Mesothelial cell of epicardium (in vitro differentiated cells): ENCODE data around the gene AFF3. TPM values are rescaled to one million over a fixed set of nuclear protein-coding genes. Genes with fewer than 3 reads are reported as not detected.

Source experiments
- DNase-seq, 2 experiments: peaks; one replicate each; pipeline ENCODE4 v3.0.0; 2021; ENCODE audit warnings: low spot score in 2 of 2; ENCODE audit not compliant: unreplicated experiment in 2 of 2
- H3K27ac Mint-ChIP-seq: 2 replicates; pipeline ENCODE4 v1.8.0; 2021; ENCODE audit warnings: mixed read lengths
- H3K27me3 Mint-ChIP-seq: 2 replicates; pipeline ENCODE4 v1.8.0; 2021; ENCODE audit warnings: low read depth, mixed read lengths
- H3K36me3 Mint-ChIP-seq: 2 replicates; pipeline ENCODE4 v1.8.0; 2021; ENCODE audit warnings: mixed read lengths
- H3K4me1 Mint-ChIP-seq: 2 replicates; pipeline ENCODE4 v1.8.0; 2021; ENCODE audit warnings: mixed read lengths
- H3K4me3 Mint-ChIP-seq: 2 replicates; pipeline ENCODE4 v1.8.0; 2021; ENCODE audit warnings: mild to moderate bottlenecking, moderate library complexity, mixed read lengths
- H3K9me3 Mint-ChIP-seq: 2 replicates; pipeline ENCODE4 v1.8.0; 2021; ENCODE audit warnings: mixed read lengths
- CTCF ChIP-seq: fragments of 200-600 bp; sonication (generic); IDR thresholded peaks from one replicate; pipeline ENCODE4 v1.5.0; 2021; ENCODE audit warnings: antibody characterized with exemption; ENCODE audit not compliant: unreplicated experiment
- total RNA-seq: library from RNA; stranded (reverse); gene quantifications from 3 replicates; pipeline ENCODE4 v1.2.1, GENCODE V29; 2021

AFF3 gene
- total RNA-seq, 1 donor from 2014 or later, result 14.4 TPM

GRCh38 chr2:99925960-99926359 is 216.4 kb downstream of the AFF3 start:
- TF ChIP-seq CTCF, result no peak
- H3K27ac Mint-ChIP-seq, result no peak overlapping the region
- peaks cover 2% of the 10 kb centered on the region for H3K36me3 Mint-ChIP-seq
- no peak overlapping the region for H3K4me3 Mint-ChIP-seq
- peaks cover 20% of the 10 kb centered on the region for H3K9me3 Mint-ChIP-seq
- H3K27me3 Mint-ChIP-seq, result peaks cover 50% of the 10 kb centered on the region
- DNase-seq, result no peak
- H3K4me1 Mint-ChIP-seq, result no peaks in the 10 kb centered on the region

- H3K36me3 Mint-ChIP-seq, result peaks cover 2% of the 10 kb centered on the region
- H3K4me3 Mint-ChIP-seq, result no peak overlapping the region
- H3K27me3 Mint-ChIP-seq, result peaks cover 49% of the 10 kb centered on the region
- H3K27ac Mint-ChIP-seq, result no peak overlapping the region
- TF ChIP-seq CTCF, result no peak
- H3K9me3 Mint-ChIP-seq, result peaks cover 30% of the 10 kb centered on the region
- H3K4me1 Mint-ChIP-seq, result no peaks in the 10 kb centered on the region
- no peak for DNase-seq
Measured at GRCh38 chr2:99922664-99923063, 219.7 kb downstream of the AFF3 start.

GRCh38 chr2:99921903-99922302 is 220.5 kb downstream of the AFF3 start:
- Mint-ChIP-seq H3K27ac (no peak overlapping the region), H3K4me1 (no peaks in the 10 kb centered on the region), H3K36me3 (peaks cover 2% of the 10 kb centered on the region), H3K4me3 (no peak overlapping the region), H3K9me3 (peaks cover 30% of the 10 kb centered on the region), H3K27me3 (peaks cover 46% of the 10 kb centered on the region)
- no peak for TF ChIP-seq CTCF
- DNase-seq, result no peak

- Mint-ChIP-seq H3K9me3 (peaks cover 33% of the 10 kb centered on the region), H3K4me3 (no peak overlapping the region), H3K36me3 (peaks cover 2% of the 10 kb centered on the region), H3K4me1 (no peaks in the 10 kb centered on the region), H3K27me3 (peaks cover 40% of the 10 kb centered on the region), H3K27ac (no peak overlapping the region)
- no peak for DNase-seq
- TF ChIP-seq CTCF, result no peak
Measured at GRCh38 chr2:99918389-99918788, 224.0 kb downstream of the AFF3 start.

- Mint-ChIP-seq H3K27me3 (peaks cover 28% of the 10 kb centered on the region), H3K4me1 (peaks cover 6% of the 10 kb centered on the region), H3K4me3 (no peak overlapping the region), H3K9me3 (peaks cover 13% of the 10 kb centered on the region), H3K36me3 (no peaks in the 10 kb centered on the region), H3K27ac (no peak overlapping the region)
- DNase-seq, result no peak
- no peak for TF ChIP-seq CTCF
Measured at GRCh38 chr2:99915108-99915675, 227.2 kb downstream of the AFF3 start.

GRCh38 chr2:99911736-99912135 is 230.7 kb downstream of the AFF3 start:
- peaks cover 10% of the 10 kb centered on the region for H3K9me3 Mint-ChIP-seq
- H3K36me3 Mint-ChIP-seq, result no peaks in the 10 kb centered on the region
- H3K27ac Mint-ChIP-seq, result no peak overlapping the region
- H3K27me3 Mint-ChIP-seq, result peaks cover 14% of the 10 kb centered on the region
- H3K4me3 Mint-ChIP-seq, result no peak overlapping the region
- peaks cover 6% of the 10 kb centered on the region for H3K4me1 Mint-ChIP-seq
- no peak for TF ChIP-seq CTCF
- no peak for DNase-seq
